ENCODE measurements around the gene KCNH8. TPM values are rescaled to one million over a fixed set of nuclear protein-coding genes. Genes with fewer than 3 reads are reported as not detected.
"Not testable (repeated sequence)": the region's sequence is repeated elsewhere in the genome, so short reads cannot be mapped to it uniquely, and the experiment has no call there.

The KCNH8 gene
- total RNA-seq = 1 to 10 TPM in 3 of 4 donors, under 1 TPM in 1; 0.18 to 4.1 (median 1.7) TPM

DNA sequence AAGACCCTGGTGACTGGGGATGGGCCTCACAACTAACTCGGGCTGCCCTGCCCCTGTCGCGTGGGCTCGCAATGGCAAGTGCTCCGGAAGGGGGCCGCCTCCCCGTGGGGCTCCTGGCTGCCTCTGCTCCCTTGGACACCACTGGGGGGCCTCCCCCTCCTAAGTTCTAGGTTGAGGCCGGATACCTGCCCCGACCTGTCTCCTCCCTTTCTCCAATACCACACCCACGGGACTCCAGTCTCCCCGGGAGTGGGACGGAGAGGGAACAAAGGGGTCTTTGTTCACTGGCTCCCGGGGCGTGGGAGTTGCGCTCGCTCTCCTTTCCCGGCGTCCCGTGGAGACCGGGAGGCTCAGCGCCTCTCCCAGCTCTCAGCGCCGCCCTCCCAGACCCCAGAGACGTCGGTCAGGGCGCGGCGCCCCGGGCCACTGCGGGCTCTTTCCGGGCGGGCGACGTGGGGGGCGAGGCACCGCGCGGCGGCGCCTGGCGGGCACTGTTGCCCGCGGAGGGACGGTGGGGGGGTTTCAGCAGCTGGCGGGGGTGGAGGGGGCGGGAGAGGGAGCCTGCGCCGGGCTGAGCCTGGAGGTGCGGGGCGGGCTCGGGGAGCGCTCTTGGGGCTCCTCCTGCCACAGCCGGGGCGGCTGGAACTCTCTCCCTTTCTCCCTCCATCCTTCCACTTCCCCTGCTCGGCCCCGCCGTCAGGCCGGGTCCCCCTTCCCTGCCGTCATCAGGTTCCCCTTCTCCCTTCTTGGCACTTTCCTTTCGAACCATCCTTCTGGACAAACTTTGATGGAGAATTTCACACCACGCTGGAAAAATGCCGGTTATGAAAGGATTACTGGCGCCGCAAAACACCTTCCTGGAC lies at the start of gene KCNH8:
TSS of gene KCNH8 (plus strand) at position 606 of the 863 bp plus-strand sequence. CDS start at position 816, 210 bp downstream.
- H3K27ac ChIP-seq = peak within 1 kb of the TSS; percentile 59 to 75 (median 66)
- no peaks in the 10 kb centered on the region for H3K9me3 ChIP-seq
- no peaks in the 10 kb centered on the region for H3K27me3 ChIP-seq
- peak; percentile 22 to 60 (median 50) for DNase-seq
- H3K4me3 ChIP-seq = peak within 1 kb of the TSS; percentile 52 to 69 (median 62)
- H3K4me1 ChIP-seq = peaks cover 0 to 14% (median 7%) of the 10 kb centered on the region in 4 donors
- no peak for TF ChIP-seq POLR2A (IDR thresholded peaks at IDR 0.05)
- TF ChIP-seq, protein P1, sequence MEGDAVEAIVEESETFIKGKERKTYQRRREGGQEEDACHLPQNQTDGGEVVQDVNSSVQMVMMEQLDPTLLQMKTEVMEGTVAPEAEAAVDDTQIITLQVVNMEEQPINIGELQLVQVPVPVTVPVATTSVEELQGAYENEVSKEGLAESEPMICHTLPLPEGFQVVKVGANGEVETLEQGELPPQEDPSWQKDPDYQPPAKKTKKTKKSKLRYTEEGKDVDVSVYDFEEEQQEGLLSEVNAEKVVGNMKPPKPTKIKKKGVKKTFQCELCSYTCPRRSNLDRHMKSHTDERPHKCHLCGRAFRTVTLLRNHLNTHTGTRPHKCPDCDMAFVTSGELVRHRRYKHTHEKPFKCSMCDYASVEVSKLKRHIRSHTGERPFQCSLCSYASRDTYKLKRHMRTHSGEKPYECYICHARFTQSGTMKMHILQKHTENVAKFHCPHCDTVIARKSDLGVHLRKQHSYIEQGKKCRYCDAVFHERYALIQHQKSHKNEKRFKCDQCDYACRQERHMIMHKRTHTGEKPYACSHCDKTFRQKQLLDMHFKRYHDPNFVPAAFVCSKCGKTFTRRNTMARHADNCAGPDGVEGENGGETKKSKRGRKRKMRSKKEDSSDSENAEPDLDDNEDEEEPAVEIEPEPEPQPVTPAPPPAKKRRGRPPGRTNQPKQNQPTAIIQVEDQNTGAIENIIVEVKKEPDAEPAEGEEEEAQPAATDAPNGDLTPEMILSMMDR (IDR thresholded peaks at IDR 0.05) = no peak
- no peaks in the 10 kb centered on the region for H3K36me3 ChIP-seq

DNA sequence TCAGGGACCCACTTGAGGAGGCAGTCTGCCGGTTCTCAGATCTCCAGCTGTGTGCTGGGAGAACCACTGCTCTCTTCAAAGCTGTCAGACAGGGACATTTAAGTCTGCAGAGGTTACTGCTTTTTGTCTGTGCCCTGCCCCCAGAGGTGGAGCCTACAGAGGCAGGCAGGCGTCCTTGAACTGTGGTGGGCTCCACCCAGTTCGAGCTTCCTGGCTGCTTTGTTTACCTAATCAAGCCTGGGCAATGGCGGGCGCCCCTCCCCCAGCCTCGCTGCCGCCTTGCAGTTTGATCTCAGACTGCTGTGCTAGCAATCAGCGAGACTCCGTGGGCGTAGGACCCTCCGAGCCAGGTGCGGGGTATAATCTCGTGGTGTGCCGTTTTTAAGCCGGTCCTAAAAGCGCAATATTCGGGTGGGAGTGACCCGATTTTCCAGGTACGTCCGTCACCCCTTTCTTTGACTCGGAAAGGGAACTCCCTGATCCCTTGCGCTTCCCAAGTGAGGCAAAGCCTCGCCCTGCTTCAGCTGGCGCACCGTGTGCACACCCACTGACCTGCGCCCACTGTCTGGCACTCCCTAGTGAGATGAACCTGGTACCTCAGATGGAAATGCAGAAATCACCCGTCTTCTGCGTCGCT lies 45.5 kb upstream of the KCNH8 start:
- H3K4me1 ChIP-seq, H3K36me3 ChIP-seq, DNase-seq, H3K27me3 ChIP-seq, H3K27ac ChIP-seq, H3K9me3 ChIP-seq: not testable (repeated sequence)
- H3K4me3 ChIP-seq = peak overlapping the region in 1 of 4 donors; percentile 33

DNA sequence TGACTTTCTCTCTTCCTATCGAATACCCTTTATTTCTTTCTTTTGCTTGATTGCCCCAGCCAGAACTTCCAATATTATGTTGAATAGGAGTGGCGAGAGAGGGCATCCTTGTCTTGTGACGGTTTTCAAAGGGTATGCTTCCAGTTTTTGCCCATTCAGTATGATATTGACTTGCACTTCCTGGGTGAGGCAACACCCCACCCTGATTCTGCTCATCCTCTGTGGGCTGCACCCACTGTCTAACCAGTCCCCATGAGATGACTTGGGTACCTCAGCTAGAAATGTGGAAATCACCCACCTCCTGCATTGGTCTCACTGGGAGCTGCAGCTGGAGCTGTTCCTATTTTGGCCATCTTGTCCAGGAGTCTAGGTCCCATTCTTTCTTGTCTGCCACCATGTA lies 44.8 kb upstream of the KCNH8 start:
- Histone ChIP-seq H3K36me3 (no peaks in the 10 kb centered on the region), H3K9me3 (no peaks in the 10 kb centered on the region), H3K4me3 (peak overlapping the region in 1 of 4 donors; percentile 33), H3K27me3 (no peaks in the 10 kb centered on the region), H3K4me1 (no peaks in the 10 kb centered on the region), H3K27ac (no peak overlapping the region)
- DNase-seq = no peak
- TF ChIP-seq POLR2A (IDR thresholded peaks at IDR 0.05) = no peak
- TF ChIP-seq, protein P1 (IDR thresholded peaks at IDR 0.05) = no peak

DNA sequence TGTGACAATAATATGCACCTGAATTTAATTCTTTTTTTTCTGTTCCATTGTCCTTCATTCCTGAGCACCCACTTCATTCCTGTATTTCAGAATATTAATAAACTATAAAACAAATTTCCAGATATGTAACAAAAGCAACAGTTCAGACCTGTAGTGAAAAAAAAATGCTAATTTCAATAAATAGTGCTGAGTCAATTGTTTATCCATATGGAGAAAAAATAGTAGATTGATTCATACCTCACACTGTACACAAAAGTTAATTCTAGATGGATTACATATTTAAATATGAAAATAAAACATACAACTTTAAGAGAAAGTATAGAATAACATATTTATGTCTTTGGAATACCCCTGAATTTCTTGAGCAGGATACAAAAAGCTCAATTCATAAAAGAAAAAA lies 43.9 kb upstream of the KCNH8 start:
- no peaks in the 10 kb centered on the region for H3K36me3 ChIP-seq
- no peak for DNase-seq
- H3K9me3 ChIP-seq = no peaks in the 10 kb centered on the region
- H3K4me3 ChIP-seq = no peak overlapping the region
- no peaks in the 10 kb centered on the region for H3K4me1 ChIP-seq
- TF ChIP-seq POLR2A (IDR thresholded peaks at IDR 0.05) = no peak
- TF ChIP-seq, protein P1 (IDR thresholded peaks at IDR 0.05) = no peak
- no peaks in the 10 kb centered on the region for H3K27me3 ChIP-seq
- H3K27ac ChIP-seq = no peak overlapping the region

DNA sequence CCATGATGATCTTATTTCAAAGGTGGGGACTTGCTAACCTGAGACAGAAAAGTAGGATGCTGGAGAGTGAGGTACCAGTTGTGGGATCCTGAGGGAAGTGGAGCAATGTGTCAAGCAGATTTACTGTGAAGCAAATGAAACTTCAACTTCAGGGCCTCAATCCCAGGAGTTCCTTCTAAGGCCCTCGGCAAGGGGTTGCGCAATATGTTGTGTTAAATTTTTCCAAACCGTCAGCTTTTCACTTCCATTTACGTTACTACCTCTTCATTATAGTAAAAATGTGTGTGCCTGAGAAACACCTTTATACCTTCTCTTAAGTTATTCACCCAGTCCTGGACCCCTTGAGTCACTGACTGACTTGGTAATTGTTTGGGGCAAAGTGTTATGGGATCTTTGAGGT lies 42.5 kb upstream of the KCNH8 start:
- H3K27me3 ChIP-seq = no peaks in the 10 kb centered on the region
- no peaks in the 10 kb centered on the region for H3K36me3 ChIP-seq
- no peaks in the 10 kb centered on the region for H3K9me3 ChIP-seq
- H3K4me3 ChIP-seq = no peak overlapping the region
- H3K27ac ChIP-seq = no peak overlapping the region
- TF ChIP-seq, protein P1 (IDR thresholded peaks at IDR 0.05) = no peak
- no peak for TF ChIP-seq POLR2A (IDR thresholded peaks at IDR 0.05)
- H3K4me1 ChIP-seq = no peaks in the 10 kb centered on the region
- no peak for DNase-seq

DNA sequence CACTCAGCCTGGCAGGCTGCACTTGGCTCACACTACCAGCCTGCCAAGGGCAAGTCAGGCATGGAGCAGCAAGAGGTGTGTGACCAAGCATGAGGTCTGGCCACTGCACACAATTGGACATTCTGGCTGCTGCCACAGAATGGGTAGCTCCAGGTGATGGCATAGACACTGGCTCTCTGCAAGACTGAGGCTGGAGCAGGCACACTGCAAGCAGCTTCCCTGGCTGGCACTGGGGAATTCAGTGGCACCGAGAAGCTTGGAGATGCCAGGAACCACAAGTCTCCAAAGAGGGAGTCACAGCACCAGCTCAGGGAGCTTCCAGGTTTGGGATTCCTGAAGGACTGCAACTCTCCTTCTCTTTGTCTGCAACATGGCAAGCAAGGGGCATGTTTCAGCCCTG lies 42.0 kb upstream of the KCNH8 start:
- no peak overlapping the region for H3K27ac ChIP-seq
- no peak overlapping the region for H3K4me3 ChIP-seq
- no peaks in the 10 kb centered on the region for H3K4me1 ChIP-seq
- H3K27me3 ChIP-seq = no peaks in the 10 kb centered on the region
- no peaks in the 10 kb centered on the region for H3K9me3 ChIP-seq
- DNase-seq = no peak
- H3K36me3 ChIP-seq = no peaks in the 10 kb centered on the region
- TF ChIP-seq, protein P1 (IDR thresholded peaks at IDR 0.05) = no peak
- no peak for TF ChIP-seq POLR2A (IDR thresholded peaks at IDR 0.05)

Measured in Peyer's patch (tissue), 4 donors.